GM12878 (cell line): ENCODE data around the gene SLC15A1.

Experiments used
- CTCF ChIP-seq, 3 experiments: IDR thresholded peaks in 2 of 3; conservative IDR thresholded peaks in 1 of 3; 2 replicates each; pipeline ENCODE4 v1.5.1; 2011; ENCODE audit warnings: low read depth in 3 of 3, low read length in 3 of 3, mild to moderate bottlenecking in 3 of 3, control low read depth in 2 of 3, moderate library complexity in 2 of 3, inconsistent platforms in 1 of 3, mixed read lengths in 1 of 3; ENCODE audit not compliant: control insufficient read depth in 2 of 3, insufficient read depth in 1 of 3; ENCODE audit errors: extremely low read depth in 1 of 3
- PBX3 ChIP-seq: IDR thresholded peaks from 2 replicates; pipeline ENCODE4 v1.6.1; 2011; ENCODE audit warnings: mild to moderate bottlenecking, low read depth, low read length, moderate library complexity; ENCODE audit not compliant: insufficient replicate concordance
- POLR2AphosphoS5 ChIP-seq: IDR thresholded peaks from 2 replicates; pipeline ENCODE4 v1.6.1; 2011; ENCODE audit warnings: mild to moderate bottlenecking, low read length, inconsistent platforms
- SMC3 ChIP-seq: IDR thresholded peaks from 2 replicates; pipeline ENCODE4 v1.6.1; 2011; ENCODE audit warnings: low read length, improper control_type of control experiment, borderline replicate concordance
- SRF ChIP-seq, 2 experiments: IDR thresholded peaks; 2 replicates each; pipeline ENCODE4 v1.6.1; 2011; ENCODE audit warnings: low read depth in 2 of 2, low read length in 2 of 2, mild to moderate bottlenecking in 1 of 2, moderate library complexity in 1 of 2

GRCh38 chr13:98738213-98738612 lies 14.3 kb downstream of the SLC15A1 start:
- TF ChIP-seq CTCF (IDR thresholded peaks at IDR 0.05 in 2 of 3, conservative IDR thresholded peaks at IDR 0.05 in 1 of 3; ENCODE audit: control insufficient read depth in 2 of 3, extremely low read depth in 1 of 3, insufficient read depth in 1 of 3, low read depth in 3 of 3, low read length in 3 of 3) (no peak), SMC3 (no peak), SRF (IDR thresholded peaks at IDR 0.05; ENCODE audit: low read depth in 2 of 2, low read length in 2 of 2) (no peak), POLR2AphosphoS5 (no peak), PBX3 (no peak)
